ENCODE results near the gene SON. TPM values are rescaled to one million over a fixed set of nuclear protein-coding genes. Genes with fewer than 3 reads are reported as not detected.

SON gene
- total and polyA plus RNA-seq, 2 of the 13 experiments (the other 11 are each of a cell fraction or from before 2014, with no cell fraction given) = 61.3 to 78.3 TPM

- TF ChIP-seq ZUFSP (CRISPR knock-in tag; IDR thresholded peaks at IDR 0.05; ENCODE audit: borderline replicate concordance) = peak; percentile 76; the same call in 1 of the 2 replicates
- no peak for TF ChIP-seq RBM39 (IDR thresholded peaks at IDR 0.05; ENCODE audit: low read depth, low read length, poor library complexity, severe bottlenecking)
- peak; percentile 64 for TF ChIP-seq PHF8 (CRISPR knock-in tag; IDR thresholded peaks at IDR 0.05)
- TF ChIP-seq KDM5B (CRISPR knock-in tag; IDR thresholded peaks at IDR 0.05; ENCODE audit: borderline replicate concordance) = peak; percentile 72; the same call in 1 of the 2 replicates
- TF ChIP-seq ZNF768 (CRISPR knock-in tag; IDR thresholded peaks at IDR 0.05) = 0 out of 2 replicates have a peak, but pooled peaks have one; percentile 9
- peak; percentile 50; the same call in 1 of the 2 replicates for TF ChIP-seq ZNF891 (CRISPR knock-in tag; IDR thresholded peaks at IDR 0.05)
- TF ChIP-seq TARDBP (CRISPR knock-in tag; IDR thresholded peaks at IDR 0.05) = peak; percentile 15
- TF ChIP-seq ZBTB1 (CRISPR knock-in tag; IDR thresholded peaks at IDR 0.05; ENCODE audit: borderline replicate concordance) = no peak
- peak; percentile 34; the same call in 1 of the 2 replicates for TF ChIP-seq ZBTB34 (CRISPR knock-in tag; IDR thresholded peaks at IDR 0.05)
- no peak for TF ChIP-seq PRDM4 (CRISPR knock-in tag; IDR thresholded peaks at IDR 0.05; ENCODE audit: borderline replicate concordance)
- TF ChIP-seq SIN3B (IDR thresholded peaks at IDR 0.05; ENCODE audit: low read length) = no peak
- TF ChIP-seq ERF (CRISPR knock-in tag; IDR thresholded peaks at IDR 0.05) = peak; percentile 81; the same call in 1 of the 2 replicates
- no peak for TF ChIP-seq ZNF569 (CRISPR knock-in tag; IDR thresholded peaks at IDR 0.05; ENCODE audit: borderline replicate concordance)
- TF ChIP-seq SRSF1 (optimal IDR thresholded peaks at IDR 0.05; ENCODE audit: low read depth, low read length) = peak; percentile 58
- no peak for TF ChIP-seq HMGA1 (CRISPR knock-in tag; conservative IDR thresholded peaks at IDR 0.05)
- 0 out of 2 replicates have a peak, but pooled peaks have one; percentile 42 for TF ChIP-seq ZNF713 (CRISPR knock-in tag; IDR thresholded peaks at IDR 0.05)
- TF ChIP-seq ZNF629 (CRISPR knock-in tag; conservative IDR thresholded peaks at IDR 0.05) = 0 out of 2 replicates have a peak, but pooled peaks have one; percentile 54
- TF ChIP-seq ARID4A (CRISPR knock-in tag; IDR thresholded peaks at IDR 0.05; ENCODE audit: borderline replicate concordance) = peak; percentile 47; the same call in 1 of the 2 replicates
- TF ChIP-seq CENPX (CRISPR knock-in tag; IDR thresholded peaks at IDR 0.05) = no peak
Observed at GRCh38 chr21:33588485-33589335, 45.9 kb downstream of the SON start, which contains the start of gene DONSON (continued).

Data from HepG2 (cell line).